ENCODE measurements around the gene CBFA2T2.

The CBFA2T2 gene

GRCh38 chr20:33664085-33664761, 174.3 kb downstream of the CBFA2T2 start:
- TF ChIP-seq CTCF (IDR thresholded peaks at IDR 0.05; ENCODE audit: low read depth, low read length): no peak
- DNase-seq: no peak
- Histone ChIP-seq H3K4me3 (ENCODE audit: low read depth, low read length) (peak overlapping the region; percentile 71), H3K27ac (peak overlapping the region; percentile 74), H3K36me3 (peaks cover 23% of the 10 kb centered on the region), H3K9me3 (ENCODE audit: severe bottlenecking) (no peaks in the 10 kb centered on the region), H3K27me3 (ENCODE audit: insufficient read depth, low read depth, severe bottlenecking) (no peaks in the 10 kb centered on the region)

- peaks cover 19% of the 10 kb centered on the region for H3K36me3 ChIP-seq
- H3K27me3 ChIP-seq (ENCODE audit: insufficient read depth, low read depth, severe bottlenecking): no peaks in the 10 kb centered on the region
- no peak overlapping the region for H3K27ac ChIP-seq
- H3K9me3 ChIP-seq (ENCODE audit: severe bottlenecking): no peaks in the 10 kb centered on the region
- DNase-seq: no peak
- no peak for TF ChIP-seq CTCF (IDR thresholded peaks at IDR 0.05; ENCODE audit: low read depth, low read length)
- no peak overlapping the region for H3K4me3 ChIP-seq (ENCODE audit: low read depth, low read length)
Measured at GRCh38 chr20:33664762-33665144, 174.9 kb downstream of the CBFA2T2 start.

GRCh38 chr20:33666293-33667244, 176.7 kb downstream of the CBFA2T2 start, which contains the start of gene ACTL10:
Gene ACTL10 (plus strand): TSS chr20:33666943. CDS start chr20:33667498, 555 bp downstream.
- peaks cover 27% of the 10 kb centered on the region for H3K36me3 ChIP-seq
- H3K9me3 ChIP-seq (ENCODE audit: severe bottlenecking): no peaks in the 10 kb centered on the region
- 0 out of 2 replicates have a peak, but pooled peaks have one; percentile 19 for TF ChIP-seq CTCF (IDR thresholded peaks at IDR 0.05; ENCODE audit: low read depth, low read length)
- H3K27me3 ChIP-seq (ENCODE audit: insufficient read depth, low read depth, severe bottlenecking): no peaks in the 10 kb centered on the region
- peak within 1 kb of the TSS; percentile 58 for H3K27ac ChIP-seq
- peak; percentile 90 for DNase-seq
- peak within 1 kb of the TSS; percentile 43 for H3K4me3 ChIP-seq (ENCODE audit: low read depth, low read length)

GRCh38 chr20:33667245-33667675, 177.4 kb downstream of the CBFA2T2 start:
- Histone ChIP-seq H3K27ac (peak overlapping the region; percentile 45), H3K9me3 (ENCODE audit: severe bottlenecking) (no peaks in the 10 kb centered on the region), H3K4me3 (ENCODE audit: low read depth, low read length) (peak overlapping the region; percentile 43), H3K36me3 (peaks cover 32% of the 10 kb centered on the region), H3K27me3 (ENCODE audit: insufficient read depth, low read depth, severe bottlenecking) (no peaks in the 10 kb centered on the region)
- DNase-seq: no peak
- no peak for TF ChIP-seq CTCF (IDR thresholded peaks at IDR 0.05; ENCODE audit: low read depth, low read length)

- H3K27me3 ChIP-seq (ENCODE audit: insufficient read depth, low read depth, severe bottlenecking): no peaks in the 10 kb centered on the region
- peak overlapping the region; percentile 36; the same call in 1 of the 2 replicates for H3K27ac ChIP-seq
- H3K36me3 ChIP-seq: peaks cover 32% of the 10 kb centered on the region
Measured at GRCh38 chr20:33667676-33668465, 178.0 kb downstream of the CBFA2T2 start.

More at GRCh38 chr20:33667676-33668465, 178.0 kb downstream of the CBFA2T2 start:
- DNase-seq: peak; percentile 78
- Histone ChIP-seq H3K9me3 (ENCODE audit: severe bottlenecking) (no peaks in the 10 kb centered on the region), H3K4me3 (ENCODE audit: low read depth, low read length) (peak overlapping the region; percentile 43)
- peak; percentile 97 for TF ChIP-seq CTCF (IDR thresholded peaks at IDR 0.05; ENCODE audit: low read depth, low read length)
